ENCODE results near the gene MSANTD2. TPM values are rescaled to one million over a fixed set of nuclear protein-coding genes. Genes with fewer than 3 reads are reported as not detected.

The MSANTD2 gene
- total RNA-seq, 6 experiments from 2014 or later, result 2.6 to 4.7 (median 3.6) TPM

GRCh38 chr11:124821995-124822730, 22.0 kb upstream of the MSANTD2 start:
- no peak for DNase-seq
- no peaks in the 10 kb centered on the region for H3K9me3 ChIP-seq
- H3K4me3 ChIP-seq, result no peak overlapping the region
- TF ChIP-seq, protein P1, sequence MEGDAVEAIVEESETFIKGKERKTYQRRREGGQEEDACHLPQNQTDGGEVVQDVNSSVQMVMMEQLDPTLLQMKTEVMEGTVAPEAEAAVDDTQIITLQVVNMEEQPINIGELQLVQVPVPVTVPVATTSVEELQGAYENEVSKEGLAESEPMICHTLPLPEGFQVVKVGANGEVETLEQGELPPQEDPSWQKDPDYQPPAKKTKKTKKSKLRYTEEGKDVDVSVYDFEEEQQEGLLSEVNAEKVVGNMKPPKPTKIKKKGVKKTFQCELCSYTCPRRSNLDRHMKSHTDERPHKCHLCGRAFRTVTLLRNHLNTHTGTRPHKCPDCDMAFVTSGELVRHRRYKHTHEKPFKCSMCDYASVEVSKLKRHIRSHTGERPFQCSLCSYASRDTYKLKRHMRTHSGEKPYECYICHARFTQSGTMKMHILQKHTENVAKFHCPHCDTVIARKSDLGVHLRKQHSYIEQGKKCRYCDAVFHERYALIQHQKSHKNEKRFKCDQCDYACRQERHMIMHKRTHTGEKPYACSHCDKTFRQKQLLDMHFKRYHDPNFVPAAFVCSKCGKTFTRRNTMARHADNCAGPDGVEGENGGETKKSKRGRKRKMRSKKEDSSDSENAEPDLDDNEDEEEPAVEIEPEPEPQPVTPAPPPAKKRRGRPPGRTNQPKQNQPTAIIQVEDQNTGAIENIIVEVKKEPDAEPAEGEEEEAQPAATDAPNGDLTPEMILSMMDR (IDR thresholded peaks at IDR 0.05), result no peak
- no peak for TF ChIP-seq POLR2A (IDR thresholded peaks at IDR 0.05)
- H3K27ac ChIP-seq, result no peak overlapping the region
- intact Hi-C loops (cut with DNase I), result no loop called here
- H3K27me3 ChIP-seq, result no peaks in the 10 kb centered on the region
- ATAC-seq, result no peak
- H3K36me3 ChIP-seq, result no peaks in the 10 kb centered on the region
- WGBS (ENCODE audit: insufficient coverage, low coverage, low lambda C conversion rate, missing lambda C conversion rate), result 29% methylated on average over 6 of the region's 6 CpGs
- no peaks in the 10 kb centered on the region for H3K4me1 ChIP-seq

- no peaks in the 10 kb centered on the region for H3K36me3 ChIP-seq
- ATAC-seq, result peak in 1 of 4 donors; percentile 35
- H3K9me3 ChIP-seq, result no peaks in the 10 kb centered on the region
- no peak overlapping the region for H3K4me3 ChIP-seq
- no peaks in the 10 kb centered on the region for H3K27me3 ChIP-seq
- 71% methylated on average over 3 of the region's 3 CpGs for WGBS (ENCODE audit: insufficient coverage, low coverage, low lambda C conversion rate, missing lambda C conversion rate)
- no peak overlapping the region for H3K27ac ChIP-seq
- intact Hi-C loops (cut with DNase I), result no loop called here
- no peak for TF ChIP-seq POLR2A (IDR thresholded peaks at IDR 0.05)
- TF ChIP-seq, protein P1 (IDR thresholded peaks at IDR 0.05), result no peak
- no peaks in the 10 kb centered on the region for H3K4me1 ChIP-seq
- DNase-seq, result peak in 1 of 3 donors; percentile 31
Measured at GRCh38 chr11:124817036-124817435, 16.8 kb upstream of the MSANTD2 start.

DNA sequence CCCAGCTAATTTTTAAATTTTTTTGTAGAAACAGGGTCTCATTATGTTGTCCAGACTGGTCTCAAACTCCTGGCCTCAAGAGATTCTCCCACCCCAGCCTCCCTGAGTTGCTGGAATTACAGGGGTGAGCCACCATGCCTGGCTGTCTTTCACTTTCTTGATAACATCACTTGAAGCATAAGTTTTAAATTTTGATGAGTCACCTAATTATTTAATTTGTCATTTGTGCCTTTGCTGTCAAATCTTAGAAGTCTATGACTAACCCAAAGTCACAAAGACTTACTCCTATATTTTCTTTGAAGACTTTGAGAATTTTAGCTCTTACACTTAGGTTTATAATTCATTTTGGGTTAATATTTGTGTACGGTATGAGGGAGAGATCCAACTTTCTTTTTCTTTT, 14.5 kb upstream of the MSANTD2 start:
- Histone ChIP-seq H3K27ac (no peak overlapping the region), H3K9me3 (no peaks in the 10 kb centered on the region), H3K27me3 (no peaks in the 10 kb centered on the region), H3K36me3 (no peaks in the 10 kb centered on the region), H3K4me1 (no peaks in the 10 kb centered on the region), H3K4me3 (no peak overlapping the region)
- 67% methylated on average over 1 of the region's 1 CpG for WGBS (ENCODE audit: insufficient coverage, low coverage, low lambda C conversion rate, missing lambda C conversion rate)
- DNase-seq, result no peak
- intact Hi-C loops (cut with DNase I), result no loop called here
- ATAC-seq, result no peak
- TF ChIP-seq POLR2A (IDR thresholded peaks at IDR 0.05), result no peak
- TF ChIP-seq, protein P1 (IDR thresholded peaks at IDR 0.05), result no peak

- Histone ChIP-seq H3K27ac (no peak overlapping the region), H3K4me3 (no peak overlapping the region), H3K9me3 (no peaks in the 10 kb centered on the region), H3K36me3 (no peaks in the 10 kb centered on the region), H3K27me3 (no peaks in the 10 kb centered on the region), H3K4me1 (no peaks in the 10 kb centered on the region)
- ATAC-seq (no peak), DNase-seq (no peak)
- TF ChIP-seq POLR2A (IDR thresholded peaks at IDR 0.05), result no peak
- TF ChIP-seq, protein P1 (IDR thresholded peaks at IDR 0.05), result no peak
- intact Hi-C loops (cut with DNase I), result no loop called here
- WGBS (ENCODE audit: insufficient coverage, low coverage, low lambda C conversion rate, missing lambda C conversion rate), result 0% methylated on average over 1 of the region's 1 CpG
Measured at GRCh38 chr11:124812876-124813275, 12.7 kb upstream of the MSANTD2 start.

All from right lobe of liver (tissue), 6 donors.